Fibroblast of lung (primary cell): ENCODE data around the gene NCOA5.

Experiments
- CTCF ChIP-seq, 2 donors: IDR thresholded peaks in 1 of 2; conservative IDR thresholded peaks in 1 of 2; 1 replicate in 1 of 2; 2 replicates in 1 of 2; pipeline ENCODE4 v1.5.1; 2011 to 2012; ENCODE audit warnings: low read length in 2 of 2, control low read depth in 1 of 2, inconsistent platforms in 1 of 2, low read depth in 1 of 2, mild to moderate bottlenecking in 1 of 2
- EZH2 ChIP-seq: IDR thresholded peaks from 2 replicates; pipeline ENCODE4 v1.5.1; 2012; ENCODE audit warnings: low read length, control low read depth, mild to moderate bottlenecking; ENCODE audit errors: missing control alignments

- TF ChIP-seq EZH2 (no peak), CTCF (conservative IDR thresholded peaks at IDR 0.05 in 1 of 2, IDR thresholded peaks at IDR 0.05 in 1 of 2; ENCODE audit: low read depth in 1 of 2, low read length in 2 of 2) (no peak)
Measured at GRCh38 chr20:46065691-46066090, 24.1 kb downstream of the NCOA5 start.
